Esophagus squamous epithelium (tissue), 4 donors: ENCODE measurements around the gene CACNA2D3.

ENCODE experiments used
- CTCF ChIP-seq, 6 experiments: fragments of 450-650 bp in 4 of 6; fragments of 200-600 bp in 2 of 6; sonication (generic) in 2 of 6; IDR thresholded peaks; one replicate each; pipeline ENCODE4 v1.5.1; 2016 to 2019; ENCODE audit warnings: antibody characterized with exemption in 6 of 6, mild to moderate bottlenecking in 4 of 6, moderate library complexity in 4 of 6
- POLR2A ChIP-seq, 4 donors: fragments of 450-650 bp; IDR thresholded peaks; one replicate each; pipeline ENCODE4 v1.6.1; 2017; ENCODE audit warnings: antibody characterized with exemption in 4 of 4, mild to moderate bottlenecking in 4 of 4, moderate library complexity in 3 of 4

GRCh38 chr3:54969652-54970051 is 847.3 kb downstream of the CACNA2D3 start:
- TF ChIP-seq CTCF (IDR thresholded peaks at IDR 0.05) (no peak), POLR2A (IDR thresholded peaks at IDR 0.05) (no peak)
